Jurkat, Clone E6-1 (cell line): ENCODE results near the gene RGS16.

Experiments
- DNase-seq: peaks from one replicate; pipeline ENCODE4 v3.0.0-alpha.2; 2011; ENCODE audit warnings: low read depth, low spot score
- H3K4me3 ChIP-seq: 2 replicates; pipeline ENCODE4 v1.5.1; 2011; ENCODE audit warnings: mild to moderate bottlenecking, low read length, control low read depth, moderate library complexity

The RGS16 gene

DNA sequence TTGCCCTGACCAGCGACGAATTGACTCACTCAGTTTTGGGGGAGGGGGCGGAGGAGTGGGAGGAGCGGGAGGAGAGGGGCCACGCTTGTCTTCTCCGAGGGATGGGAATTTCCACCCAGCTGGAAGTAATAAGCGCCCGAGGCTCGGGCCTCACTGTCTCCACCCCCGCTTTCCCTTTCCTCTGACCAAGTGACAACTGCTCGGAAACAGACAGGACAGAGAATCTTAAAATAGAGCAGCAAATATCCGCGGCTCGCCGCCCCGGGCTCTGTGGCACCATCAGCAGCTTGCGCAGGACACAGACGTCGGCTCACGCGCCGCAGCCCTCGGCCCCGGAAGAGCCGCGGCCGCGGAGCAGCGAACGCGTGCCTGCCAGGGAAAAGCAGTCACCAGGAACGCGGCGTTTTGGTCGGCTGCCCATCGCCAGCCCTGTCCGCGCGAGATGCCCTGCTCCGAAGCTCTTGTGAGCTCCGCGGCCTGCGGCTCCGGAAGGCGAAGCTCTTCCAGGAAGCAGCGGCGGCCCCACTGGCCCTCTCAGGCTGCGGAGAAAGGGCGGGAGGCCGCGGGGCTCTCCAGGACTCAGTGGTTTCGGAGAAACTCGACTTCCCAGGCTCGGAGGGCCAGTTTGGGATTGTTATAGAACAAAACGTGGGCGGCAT is 10.7 kb upstream of the RGS16 start:
- no peak for DNase-seq
- peak overlapping the region; percentile 15 for H3K4me3 ChIP-seq

DNA sequence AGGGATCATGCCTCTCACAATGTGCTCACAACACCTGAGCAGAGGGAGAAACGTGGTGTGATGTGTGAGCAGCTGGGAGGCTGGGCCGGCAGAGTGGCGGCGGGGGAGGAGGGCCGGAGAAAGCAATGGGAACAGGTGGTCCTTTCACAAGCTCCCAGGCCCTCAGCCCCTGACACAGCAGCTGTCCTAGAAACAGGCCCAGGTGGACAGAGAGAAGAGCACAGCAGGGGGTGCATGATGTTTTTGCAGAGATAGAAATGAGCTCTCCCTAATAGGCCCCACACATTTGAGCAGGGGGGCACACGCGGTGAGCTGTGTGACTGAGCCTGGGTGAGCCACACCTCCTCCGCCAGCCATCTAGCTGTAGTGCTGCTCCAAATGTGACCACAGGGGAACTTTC is 7.6 kb upstream of the RGS16 start:
- no peak for DNase-seq
- H3K4me3 ChIP-seq: no peak overlapping the region

DNA sequence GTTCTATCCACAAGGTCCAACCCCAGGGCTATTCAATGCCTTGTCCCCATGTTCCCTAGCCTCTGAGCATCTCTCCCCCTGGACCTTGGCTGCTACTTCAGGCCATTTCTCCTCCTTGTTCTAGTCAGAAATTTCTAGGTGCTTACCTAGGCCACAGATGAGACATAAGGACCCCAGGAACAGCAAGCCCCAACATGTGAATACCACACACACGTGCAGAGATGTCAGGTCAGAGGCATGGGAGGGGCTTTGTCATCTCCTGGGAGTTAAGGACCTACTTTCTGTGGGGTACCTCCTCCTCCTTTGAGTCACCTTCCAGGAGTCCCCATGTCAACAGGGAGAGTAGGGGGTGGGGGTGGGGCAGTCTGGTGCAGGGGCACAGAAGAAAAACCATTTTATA is 7.1 kb upstream of the RGS16 start:
- H3K4me3 ChIP-seq: no peak overlapping the region
- DNase-seq: no peak

DNA sequence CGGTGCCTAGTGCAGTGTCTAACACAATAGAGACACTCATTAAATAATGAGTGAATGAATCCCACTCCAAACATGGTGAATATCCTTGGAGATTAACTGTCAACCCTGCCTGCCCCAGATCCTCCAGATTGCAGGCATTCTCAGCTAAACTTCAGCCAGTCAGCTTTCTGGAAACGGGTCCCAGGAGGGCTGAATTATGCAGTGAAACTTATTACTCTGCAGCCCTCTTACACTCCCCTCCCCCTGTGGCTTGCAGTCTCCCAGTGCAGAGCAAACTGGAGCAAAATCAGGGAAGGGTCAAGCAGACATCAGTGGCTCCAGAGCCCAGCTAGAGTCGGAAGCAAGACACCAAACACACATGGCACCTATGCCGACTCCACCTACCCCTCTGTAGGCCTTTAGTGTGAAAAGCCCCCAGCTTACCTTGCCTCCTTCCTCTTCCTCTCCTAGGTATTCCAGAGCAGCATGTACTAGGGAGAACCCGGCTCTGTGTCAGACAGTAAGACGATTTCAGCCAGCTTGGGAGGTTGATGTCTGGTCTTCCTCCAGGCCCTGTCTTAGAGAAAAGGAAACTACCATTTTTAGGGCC is 6.5 kb upstream of the RGS16 start:
- H3K4me3 ChIP-seq: no peak overlapping the region
- no peak for DNase-seq

DNA sequence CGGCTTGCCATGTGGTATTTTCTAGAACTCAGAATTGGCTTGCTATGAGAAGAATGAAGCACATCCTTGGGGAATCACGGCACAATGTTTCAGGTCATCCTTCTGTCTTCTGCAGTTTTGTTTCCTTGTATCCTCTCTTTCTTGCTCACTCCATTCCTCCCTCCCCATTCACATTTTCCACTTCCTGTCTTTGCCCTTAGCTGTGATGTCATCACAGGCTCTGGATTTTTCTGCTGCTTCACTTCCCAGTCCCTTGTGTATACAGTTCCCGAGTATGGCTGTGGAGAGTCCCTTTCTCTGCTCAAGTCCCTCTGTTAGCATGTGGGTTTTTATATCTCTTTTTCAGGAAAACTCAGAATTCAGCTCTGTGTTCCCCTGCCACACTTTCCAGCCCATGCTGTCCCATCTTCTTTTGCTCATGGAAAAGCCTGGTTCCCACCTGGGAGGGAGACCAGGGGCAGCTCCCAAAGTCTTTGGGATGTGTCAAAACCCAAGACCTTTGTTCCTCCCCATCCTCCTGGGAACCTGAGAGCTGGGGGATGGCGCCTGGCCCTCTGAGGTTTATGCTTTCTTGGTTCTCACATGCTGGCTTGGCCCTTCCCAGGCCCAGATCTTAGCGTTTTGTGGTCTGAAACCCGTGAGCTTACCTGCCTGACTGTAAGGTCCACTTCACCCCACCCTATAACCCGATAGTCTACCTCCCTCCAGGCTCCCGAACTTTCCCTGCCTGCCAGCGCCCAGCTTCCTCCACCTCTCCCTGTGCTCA is 4.8 kb upstream of the RGS16 start:
- no peak for DNase-seq
- no peak overlapping the region for H3K4me3 ChIP-seq

DNA sequence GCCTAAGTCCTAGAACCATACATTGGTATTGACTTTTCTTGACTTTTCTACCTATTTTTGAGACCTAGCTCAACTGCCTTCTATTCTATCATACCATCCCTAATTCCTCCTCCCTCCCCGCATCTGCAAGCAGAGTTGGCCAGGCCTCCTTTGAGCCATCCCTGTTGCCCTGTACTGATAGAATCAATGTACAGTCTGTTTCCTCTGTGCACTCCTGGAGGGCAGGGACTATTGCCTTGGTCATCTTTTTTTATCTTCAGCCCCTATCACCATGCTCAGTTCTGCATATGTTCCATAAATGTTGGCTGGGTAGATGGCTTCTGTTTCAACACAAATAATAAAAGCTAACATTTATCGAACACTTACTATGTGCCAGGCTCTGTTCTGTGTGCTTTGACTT is 4.0 kb upstream of the RGS16 start:
- DNase-seq: no peak
- H3K4me3 ChIP-seq: no peak overlapping the region

DNA sequence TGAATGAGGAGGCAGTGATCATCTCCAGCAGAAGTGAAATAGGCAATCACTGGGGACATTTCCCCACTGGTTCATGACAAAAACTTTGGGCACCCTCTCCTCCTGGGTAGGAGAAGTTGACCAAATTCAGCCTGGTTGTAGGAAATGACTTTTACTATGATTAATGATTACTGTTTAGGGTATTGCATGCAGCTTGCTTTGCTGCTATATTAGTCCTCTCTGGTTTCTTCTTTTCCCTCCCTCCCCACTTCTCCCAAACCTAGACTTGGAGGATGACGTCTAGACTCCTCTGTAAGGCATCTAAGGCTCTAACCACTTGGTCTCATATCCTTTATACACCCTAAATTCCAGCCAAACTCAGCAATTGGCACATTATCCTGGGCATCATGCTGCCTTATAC is 3.4 kb upstream of the RGS16 start:
- H3K4me3 ChIP-seq: no peak overlapping the region
- no peak for DNase-seq

DNA sequence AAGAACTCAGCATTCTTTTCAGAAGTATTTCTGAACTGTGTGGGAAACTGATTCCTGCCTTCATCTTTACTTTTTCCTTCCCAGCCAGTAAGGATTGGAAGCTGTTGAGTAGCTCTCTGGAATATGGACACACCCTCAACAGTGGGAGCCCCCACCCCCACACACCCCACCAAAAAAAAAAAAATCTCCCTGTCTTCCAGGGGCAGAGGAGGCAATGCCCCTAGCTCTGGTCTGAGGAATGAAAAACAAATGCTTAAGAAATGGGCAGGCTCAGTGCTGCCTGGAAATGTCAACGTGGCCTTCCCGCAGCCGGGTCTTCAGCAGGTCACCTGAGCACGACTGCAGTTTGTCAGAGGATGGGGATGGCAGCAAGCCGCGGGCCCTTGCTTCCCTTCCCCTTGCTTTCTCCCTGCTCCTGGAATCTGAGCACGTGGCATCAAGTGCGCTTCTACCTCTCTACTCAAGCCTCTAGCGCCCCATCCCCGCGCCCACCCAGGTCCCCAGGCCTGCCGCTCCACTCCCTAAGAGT is 479 bp downstream of the RGS16 start:
- DNase-seq: no peak
- H3K4me3 ChIP-seq: peak overlapping the region; percentile 2; the same call in 1 of the 2 replicates

DNA sequence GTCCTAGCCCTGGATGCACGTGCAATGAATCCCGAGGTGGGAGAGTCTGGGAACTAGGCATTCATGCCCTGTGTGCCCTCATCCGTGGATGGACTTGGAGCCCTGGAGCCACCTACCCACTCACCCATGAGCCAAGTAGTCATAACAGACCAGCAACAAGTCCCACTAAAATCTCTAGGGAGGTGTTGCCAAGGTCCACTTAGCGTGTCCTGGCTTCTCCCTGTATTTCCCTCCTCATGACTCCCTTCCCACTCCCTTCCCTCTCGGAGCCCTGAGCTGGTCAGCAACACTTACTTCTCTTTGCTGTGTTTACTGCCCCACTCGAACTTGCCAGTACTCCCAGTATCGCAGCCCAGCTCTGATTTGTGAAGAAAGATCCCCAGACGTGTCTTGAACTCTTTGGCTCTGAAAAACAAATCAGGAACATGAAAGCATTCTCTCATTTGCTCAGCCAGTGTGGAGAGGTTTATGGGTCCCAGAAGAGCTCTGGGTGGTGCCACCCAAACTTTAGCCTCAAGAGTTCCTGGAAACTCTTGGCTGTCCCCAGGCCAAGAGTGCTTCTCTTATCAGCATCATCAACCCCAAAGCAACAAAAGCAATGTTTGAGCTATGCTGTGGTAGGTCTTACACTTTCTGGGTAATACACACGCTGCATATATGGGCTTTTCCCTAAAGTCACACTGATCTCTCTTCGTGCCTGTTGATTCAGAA is 1.1 kb downstream of the RGS16 start:
- no peak overlapping the region for H3K4me3 ChIP-seq
- no peak for DNase-seq

DNA sequence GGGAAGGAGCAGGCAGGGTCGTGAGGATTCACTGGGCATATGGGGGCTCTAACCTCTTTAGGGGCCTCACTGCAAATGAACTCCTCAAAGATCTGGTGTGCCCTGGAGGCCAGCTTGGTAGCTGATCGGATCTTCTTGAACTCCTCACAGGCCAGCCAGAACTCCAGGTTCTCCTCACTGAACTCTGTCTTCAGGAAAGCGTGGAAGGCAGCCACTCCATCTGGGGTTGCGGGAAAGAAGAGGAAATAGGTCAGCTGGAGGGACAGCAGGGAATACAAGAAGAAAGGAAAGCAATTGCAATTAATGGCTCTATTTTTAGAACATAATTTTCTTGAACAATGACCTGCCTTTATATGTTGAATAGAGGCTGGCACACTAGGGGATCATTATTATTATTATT is 2.3 kb downstream of the RGS16 start:
- no peak for DNase-seq

DNA sequence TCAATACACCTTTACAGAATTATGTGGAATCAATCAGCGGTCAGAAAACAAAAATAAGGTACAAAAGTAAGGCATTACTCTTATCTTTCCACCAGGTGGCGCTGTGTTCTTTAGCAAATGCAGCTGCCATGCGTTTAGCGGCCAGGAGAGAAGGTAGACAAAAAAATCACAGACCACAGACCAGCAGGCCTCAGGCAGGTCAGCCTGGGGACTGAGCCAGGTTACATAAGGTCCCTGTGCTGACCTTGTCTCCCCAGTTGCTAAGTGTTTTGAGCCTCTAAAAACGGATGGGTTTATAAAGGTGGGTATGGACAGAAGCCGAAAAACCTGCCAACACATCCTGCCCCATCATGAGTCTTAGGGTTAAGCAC is 2.8 kb downstream of the RGS16 start:
- peak; percentile 64 for DNase-seq
- H3K4me3 ChIP-seq: no peak overlapping the region

More for the DNA sequence above, 2.3 kb downstream of the RGS16 start:
- no peak overlapping the region for H3K4me3 ChIP-seq

DNA sequence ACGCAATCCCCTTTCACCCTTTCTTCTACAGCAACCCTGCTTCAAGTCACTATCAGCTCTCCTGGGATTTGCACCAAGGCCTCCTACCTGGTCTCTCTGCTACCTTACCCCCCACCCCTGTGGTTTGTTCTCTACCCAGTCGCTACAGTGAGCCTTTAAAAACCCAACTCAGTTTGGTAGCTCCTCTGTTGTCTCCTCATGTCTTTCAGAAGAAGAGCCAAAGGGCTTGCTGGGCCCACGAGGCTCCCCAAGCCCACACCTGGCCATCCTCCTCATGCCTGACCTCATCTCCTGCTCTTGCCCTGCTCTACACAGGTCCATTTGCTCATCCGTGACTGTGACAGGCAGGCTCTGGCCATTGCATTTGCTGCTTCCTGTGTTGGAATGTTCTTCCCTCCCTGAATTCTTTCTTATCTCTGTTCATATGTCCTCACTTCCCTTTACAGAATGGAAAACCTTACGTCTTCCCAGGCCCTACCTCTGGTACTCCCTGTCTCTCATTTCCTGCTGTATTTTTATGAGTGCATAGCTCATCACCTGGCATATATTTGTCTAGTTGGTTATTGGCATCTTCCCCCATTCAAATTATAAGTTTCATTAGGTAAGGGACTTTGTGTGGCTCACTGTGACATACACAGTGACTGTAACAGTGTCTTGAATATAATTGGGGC is 3.3 kb downstream of the RGS16 start:
- H3K4me3 ChIP-seq: no peak overlapping the region
- DNase-seq: no peak

DNA sequence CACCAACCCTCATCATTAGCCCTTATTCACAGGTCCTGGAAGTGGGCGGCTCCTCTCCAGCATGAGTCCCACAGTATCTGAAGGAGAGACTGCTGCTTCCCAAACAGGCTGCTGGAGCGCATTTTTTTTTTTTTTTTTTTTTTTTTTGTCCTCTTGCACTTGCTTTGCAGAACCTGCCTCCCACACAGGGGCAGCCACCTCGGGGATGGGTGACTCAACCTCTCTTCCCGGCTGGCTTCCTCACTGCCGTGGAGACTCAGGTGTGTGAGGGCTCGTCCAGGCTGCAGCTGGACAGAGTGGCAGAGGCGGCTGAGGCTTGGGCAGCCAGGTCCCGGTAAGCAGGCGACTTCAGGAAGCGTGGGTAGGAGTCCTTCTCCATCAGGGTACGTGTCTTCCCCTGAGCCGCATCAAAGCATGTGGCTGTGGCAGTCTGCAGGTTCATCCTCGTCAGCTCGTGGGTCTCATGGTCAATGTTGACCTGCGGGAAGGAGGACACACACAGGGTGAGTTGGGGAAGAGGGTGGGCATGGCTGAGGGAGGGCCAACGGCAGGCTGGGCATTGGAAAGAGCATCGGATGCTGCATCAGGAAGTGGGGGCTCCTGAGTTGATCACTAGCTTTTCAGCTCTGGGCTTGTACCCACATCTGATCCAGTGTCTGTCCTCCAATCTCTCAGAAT is 4.0 kb downstream of the RGS16 start:
- no peak overlapping the region for H3K4me3 ChIP-seq
- no peak for DNase-seq

DNA sequence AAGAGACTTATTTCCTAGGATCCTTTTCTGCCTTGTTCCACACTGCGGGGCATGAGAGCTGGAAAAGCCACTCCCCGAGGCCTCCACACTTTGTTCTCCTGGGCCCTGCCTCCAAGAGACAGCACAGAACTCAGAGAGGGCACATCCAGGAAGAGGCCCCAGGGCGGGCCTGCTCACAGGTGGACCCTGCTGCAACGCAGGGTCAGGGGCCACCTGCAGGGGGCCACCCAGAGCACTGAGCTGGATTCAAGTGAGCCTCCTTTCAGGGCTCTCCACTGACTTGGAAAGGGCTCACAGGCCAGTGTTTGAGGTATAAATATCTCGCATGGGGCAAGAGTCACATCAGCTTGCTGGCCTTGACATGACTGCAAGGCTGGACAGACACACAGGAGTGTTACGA is 4.8 kb downstream of the RGS16 start:
- no peak overlapping the region for H3K4me3 ChIP-seq

DNA sequence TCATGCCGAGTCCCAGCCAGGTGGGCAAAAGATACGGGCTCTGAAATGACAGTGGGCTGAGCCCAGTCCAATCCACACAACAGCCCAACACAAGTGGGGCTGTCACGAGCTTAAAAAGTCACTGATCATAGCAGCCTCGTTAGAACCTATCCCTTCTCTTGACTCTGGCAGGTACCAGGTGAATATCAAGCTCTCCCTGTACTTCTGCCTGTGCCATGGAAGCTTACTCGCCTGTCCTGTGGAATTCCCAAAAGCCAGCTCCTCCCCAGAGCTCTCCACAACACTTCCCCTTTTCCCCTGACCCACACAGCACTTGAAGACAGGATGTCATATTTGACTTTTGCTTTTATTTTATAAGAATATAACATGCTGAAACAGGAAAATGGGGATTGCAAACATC is 5.9 kb downstream of the RGS16 start:
- no peak overlapping the region for H3K4me3 ChIP-seq
- DNase-seq: no peak

More for the DNA sequence above, 4.8 kb downstream of the RGS16 start:
- no peak for DNase-seq

DNA sequence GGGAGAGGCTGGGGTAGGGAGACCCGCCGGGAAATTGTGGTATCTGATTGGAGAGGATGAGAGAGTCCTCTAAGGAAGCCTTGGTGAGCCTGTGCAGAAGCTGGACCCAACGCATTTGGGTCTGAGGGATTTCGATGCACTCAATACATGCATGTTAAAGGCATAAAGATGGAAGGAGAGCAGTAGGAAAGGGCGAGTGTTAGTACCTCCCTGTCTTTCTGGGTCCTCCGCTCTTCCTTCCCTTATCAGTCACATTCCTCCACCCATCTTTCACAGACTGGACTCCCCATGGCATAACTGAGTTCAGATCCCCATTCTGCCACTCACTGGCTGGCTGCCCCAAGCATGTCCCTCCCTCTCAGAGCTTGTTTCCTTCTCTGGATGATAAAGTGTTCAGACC is 7.3 kb downstream of the RGS16 start:
- no peak overlapping the region for H3K4me3 ChIP-seq
- no peak for DNase-seq

DNA sequence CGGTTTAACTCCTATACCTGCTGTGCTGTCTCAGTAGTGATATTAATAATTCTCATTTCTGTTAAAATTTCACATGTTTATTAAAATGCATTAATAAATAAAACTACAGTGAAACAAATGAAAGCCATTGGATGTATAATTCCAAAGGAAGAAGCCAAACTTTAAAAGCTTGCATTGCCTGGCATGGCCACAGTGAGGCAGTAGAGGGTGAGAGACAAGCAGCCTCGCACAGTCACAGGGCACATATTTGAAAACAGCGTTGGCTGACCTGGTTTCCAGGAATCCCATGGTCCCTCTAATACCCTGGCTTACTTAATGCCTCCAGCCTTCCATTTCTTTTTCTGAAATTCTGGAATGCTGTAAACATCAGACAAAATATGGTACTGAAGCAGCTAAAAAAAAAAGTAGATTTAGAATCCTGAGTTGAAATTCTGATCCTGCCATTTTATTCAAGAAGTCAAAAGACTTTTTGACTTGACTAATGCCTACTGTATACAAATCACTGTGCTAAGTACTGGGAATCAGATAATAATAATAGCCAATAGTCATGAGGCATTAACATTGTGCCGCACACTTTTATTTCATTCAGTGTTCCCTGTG is 8.4 kb downstream of the RGS16 start:
- no peak overlapping the region for H3K4me3 ChIP-seq
- DNase-seq: peak; percentile 38

DNA sequence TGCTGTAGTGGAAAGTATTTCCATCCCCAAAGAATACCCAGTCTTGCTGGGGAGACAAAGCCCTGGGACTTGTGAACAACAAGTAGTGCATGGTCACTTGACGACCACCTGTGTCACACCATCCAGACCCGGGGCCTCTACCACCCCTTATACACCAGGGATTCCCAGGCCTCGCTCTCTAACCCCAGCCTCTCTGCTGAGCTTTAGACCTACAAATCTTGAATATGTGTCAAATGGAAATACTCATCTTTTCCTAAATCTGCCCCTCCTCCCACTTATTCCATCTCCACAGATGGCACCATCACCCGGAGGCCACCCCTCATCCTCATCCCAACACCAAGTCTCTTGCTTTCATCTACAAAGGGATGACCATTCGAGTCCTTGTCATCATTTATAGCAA is 14.3 kb downstream of the RGS16 start:
- no peak overlapping the region for H3K4me3 ChIP-seq
- DNase-seq: no peak
